ENCODE data around the gene IMMP2L.

The IMMP2L gene

DNA sequence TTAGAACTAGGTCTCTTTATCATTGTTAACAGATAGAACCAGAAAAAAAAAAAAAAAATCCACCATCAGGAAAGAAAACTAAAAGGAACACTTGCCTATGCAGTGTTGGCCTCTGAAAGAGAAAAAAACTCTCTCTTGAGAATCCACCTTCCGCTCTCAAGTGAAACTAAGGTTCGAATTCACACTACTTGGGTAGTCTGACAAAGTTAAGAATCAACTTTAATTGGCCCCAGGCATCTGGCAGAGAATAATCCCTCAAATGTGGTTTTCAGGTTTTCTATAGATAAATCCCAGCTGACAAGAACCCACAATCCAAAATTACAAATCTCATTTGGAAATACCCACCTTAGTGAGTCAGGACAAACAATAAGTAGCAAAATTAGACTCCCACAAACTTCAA is 671.1 kb downstream of the IMMP2L start:
- no peak for DNase-seq

DNA sequence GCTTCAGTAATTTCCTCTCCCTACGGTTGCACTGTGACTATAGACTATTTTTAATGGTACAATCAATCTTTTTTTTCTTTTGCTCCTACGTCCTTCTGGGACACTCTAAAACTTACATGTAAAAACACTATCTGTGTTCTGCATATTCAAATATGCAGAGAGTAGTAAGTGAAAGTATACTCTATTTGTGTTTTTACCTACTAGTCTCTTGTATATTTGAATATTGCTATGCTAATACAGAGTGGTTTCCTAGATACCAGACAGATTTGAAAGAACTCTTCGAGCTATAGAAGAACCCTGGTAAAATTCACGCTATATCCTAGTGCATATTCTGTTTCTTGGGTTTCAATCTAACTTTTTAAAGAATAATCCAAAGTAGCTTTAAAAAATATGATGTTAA is 672.2 kb downstream of the IMMP2L start:
- no peak for DNase-seq

DNA sequence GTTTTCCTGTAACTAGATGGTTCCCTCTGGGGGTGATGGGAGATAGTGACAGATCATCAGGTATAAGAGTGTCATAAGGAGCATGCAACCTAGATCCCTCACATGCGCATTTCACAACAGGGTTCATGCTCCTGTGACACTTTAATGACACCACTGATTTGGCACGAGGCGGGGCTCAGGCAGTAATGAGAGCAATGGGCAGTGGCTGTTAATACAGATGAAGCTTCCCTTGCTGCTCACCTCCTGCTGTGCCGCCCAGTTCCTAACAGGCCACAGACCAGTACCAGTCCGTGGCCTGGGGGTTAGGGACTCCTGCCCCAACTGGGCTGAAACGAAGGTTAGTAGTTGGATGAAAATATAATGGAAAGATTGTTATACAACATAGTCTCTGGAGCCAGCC is 673.0 kb downstream of the IMMP2L start:
- no peak for DNase-seq

DNA sequence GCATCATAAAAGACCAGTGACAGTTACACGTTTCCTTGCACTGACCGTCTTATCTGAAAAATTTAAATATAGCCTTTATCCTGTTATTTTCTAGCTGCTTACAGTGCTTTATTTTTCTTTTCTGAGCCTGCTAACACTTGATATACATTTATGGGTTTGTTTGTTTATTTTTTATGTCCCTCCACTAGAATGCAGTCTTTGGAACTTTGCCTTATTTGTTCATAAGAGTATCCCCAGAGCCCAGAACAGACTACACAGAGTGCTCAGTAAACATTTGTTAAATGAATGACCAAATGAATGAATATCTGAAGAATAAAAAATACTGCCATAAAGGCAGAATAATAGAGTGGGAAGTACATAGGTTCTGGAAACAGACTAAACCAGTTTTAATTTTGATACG is 673.7 kb downstream of the IMMP2L start:
- DNase-seq: no peak

DNA sequence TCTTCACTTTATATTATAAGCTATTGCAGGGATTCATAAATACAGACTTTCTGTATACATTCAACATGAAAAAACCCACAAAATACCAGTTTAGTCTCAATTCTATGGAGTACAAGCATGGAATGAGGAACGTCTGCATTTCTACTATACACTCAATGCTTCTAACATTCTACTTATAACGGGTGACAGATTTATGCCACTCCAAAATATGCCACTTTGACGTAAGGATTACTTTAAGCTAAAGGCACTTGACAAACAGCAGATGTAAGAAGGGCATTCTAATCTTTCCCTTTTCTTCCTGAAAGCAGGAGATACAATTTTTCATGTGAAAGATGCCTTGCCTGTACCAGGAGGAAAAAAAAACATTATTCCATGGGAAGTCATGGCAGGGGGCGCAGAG is 676.8 kb downstream of the IMMP2L start:
- DNase-seq: no peak

DNA sequence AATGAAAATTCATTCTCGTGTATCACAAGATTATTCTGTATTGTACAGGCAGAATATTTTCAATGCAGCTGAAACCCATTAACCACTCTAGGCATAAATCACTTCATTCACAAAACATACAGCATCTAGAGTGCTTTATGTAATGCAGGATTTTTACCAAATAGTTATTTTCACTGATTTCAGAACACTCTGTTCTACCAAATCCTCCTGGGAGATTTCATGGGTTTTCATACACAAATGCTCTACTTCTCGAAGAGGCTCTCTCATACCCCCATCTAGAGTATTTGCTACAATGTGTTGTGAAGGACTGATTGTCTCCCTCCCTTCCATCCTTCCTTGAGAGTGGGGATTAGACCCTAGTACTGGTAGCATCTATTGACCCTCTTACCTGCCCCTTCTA is 680.6 kb downstream of the IMMP2L start:
- no peak for DNase-seq

DNA sequence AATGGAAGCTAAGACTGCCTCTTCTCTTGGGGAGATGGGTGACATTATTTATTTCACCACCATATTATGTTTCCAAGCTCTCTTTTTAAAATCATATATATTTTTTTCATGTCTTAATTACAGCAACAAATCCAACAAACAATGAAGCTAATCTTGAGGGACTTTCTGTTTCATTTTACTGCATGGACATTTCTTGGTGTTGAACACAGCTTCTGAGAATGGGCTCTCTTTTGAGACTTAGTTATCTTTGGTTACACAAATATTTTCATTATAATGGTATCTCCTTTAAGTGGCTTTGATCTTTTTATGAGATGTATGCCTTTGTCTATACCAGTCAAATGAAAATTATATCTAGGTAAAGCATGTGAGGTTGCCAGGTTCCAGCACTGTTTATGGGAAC is 681.3 kb downstream of the IMMP2L start:
- DNase-seq: no peak

DNA sequence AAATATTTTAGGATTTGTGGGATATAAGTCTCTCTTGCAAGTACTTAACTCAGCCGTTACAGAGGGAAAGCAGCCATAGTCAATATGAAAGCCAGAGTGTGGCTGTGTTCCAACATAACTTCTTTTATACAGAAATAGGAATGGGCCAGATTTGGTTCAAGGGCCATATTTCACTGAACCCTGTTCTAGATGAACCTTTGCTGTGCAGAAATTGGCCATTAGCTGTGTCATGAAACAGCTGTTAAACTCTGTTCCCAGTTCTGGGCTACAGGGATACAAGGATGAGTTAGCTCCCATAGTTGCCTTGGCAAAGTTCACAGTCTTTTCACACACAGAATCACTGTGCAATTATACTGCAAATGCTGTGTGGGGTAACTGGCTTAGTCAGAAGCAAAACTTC is 685.3 kb downstream of the IMMP2L start:
- no peak for DNase-seq

DNA sequence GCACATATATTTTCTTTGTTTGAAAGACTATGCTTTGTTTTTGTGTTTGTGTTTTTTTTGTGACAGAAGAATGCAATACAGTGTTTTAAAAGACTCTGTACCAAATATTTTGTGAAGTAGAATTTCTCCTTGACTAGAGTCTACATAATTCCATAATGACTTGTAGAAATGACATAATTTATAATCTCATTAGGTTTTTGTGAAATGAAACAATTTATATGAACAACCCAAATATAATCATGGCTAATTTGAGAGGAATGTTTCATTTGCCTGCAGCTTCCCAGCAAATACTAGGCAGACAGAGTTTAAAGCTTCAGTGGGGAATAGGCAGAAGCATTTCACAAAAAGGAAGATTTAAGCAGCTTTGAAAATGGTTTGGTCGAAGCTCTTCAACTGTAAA is 686.9 kb downstream of the IMMP2L start:
- no peak for DNase-seq

DNA sequence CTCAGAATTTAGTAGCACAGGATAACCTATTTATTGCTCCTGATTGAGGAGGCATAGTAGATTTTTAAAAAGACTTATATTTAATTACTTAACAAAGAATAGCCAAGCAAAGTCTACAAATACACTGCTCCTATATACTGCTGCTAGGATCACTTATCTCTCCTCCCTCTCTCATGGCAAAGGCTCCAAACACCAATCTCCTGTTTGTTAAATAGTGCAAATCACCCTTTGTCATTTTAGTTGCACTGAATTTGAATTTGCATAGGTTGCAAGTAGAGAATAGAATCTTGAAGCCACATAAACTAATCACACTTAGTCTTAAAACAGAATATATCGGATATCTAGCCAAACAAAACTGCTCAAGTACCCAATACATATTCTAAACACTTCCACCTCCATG is 690.4 kb downstream of the IMMP2L start:
- DNase-seq: no peak

DNA sequence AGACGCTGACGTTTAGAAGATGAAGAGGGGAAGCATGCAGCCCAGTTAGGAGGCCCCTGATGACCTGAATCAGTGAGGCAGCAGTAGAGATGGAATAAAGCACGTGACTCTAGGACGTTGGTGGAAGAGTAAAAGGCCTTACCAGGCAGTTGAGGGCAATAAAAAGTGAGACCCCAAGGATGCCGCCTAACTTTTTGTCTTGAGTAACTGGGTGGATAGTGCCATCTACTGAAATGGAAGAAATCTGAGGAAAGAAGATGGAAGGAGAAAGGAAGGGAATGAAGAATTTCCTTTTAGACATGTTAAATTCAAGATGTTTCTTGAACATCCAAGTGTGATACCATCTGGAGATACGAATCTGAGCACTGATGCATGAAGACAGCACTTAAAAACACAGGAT is 691.4 kb downstream of the IMMP2L start:
- DNase-seq: no peak

DNA sequence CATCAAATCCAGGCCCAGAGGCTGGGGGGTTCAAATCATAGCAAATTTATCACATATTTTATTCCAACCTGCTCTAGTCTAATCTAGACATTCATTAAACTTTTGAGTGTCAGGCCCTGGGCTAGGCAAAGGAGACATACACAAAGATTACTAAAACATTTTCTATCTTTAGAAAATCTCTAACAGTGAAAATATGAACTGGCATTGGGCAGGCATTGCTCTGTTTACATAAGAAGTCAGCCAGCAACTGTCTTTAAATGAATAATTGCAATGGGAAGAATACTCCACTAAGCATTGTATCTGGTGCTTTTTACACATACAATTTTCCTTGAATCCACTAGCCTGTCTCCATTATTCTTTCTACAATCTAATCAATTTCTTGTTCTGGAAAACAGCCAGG is 693.8 kb downstream of the IMMP2L start:
- DNase-seq: no peak

DNA sequence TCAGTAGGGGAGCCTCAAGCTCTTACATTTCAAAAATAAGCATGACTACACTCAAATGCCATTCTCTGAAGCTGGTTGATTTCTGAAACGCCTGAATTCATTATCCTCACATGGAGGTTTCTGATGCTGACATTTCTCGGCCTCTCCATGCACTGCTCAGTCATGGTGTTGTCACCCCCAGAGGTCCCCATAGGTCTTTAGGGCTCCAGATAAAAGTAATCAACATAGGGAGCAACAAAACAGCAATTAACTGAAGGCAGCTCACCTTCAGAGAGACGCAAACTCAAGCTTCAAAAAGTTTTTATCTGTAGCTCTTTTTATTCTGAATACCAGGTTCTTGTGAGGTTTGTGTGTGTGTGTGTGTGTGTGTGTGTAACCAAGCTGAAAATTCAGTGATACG is 694.5 kb downstream of the IMMP2L start:
- no peak for DNase-seq

DNA sequence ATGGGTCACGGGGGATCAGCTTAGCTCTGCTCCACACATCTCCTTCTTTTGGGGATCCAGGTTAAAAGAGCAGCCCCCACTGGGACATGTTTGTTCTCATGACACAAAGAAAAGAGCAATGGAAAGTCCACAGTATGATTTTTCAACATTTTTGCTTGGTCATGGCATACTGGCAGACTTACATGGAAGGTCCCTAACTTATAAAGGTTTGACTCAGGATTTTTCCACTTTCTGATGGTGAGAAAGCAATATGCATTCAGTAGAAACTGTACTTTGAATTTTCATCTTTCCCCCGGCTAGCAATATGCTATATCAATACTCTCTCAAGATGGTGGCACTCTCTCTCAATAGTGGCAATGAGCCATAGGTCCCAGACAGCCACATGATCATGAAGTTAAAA is 699.0 kb downstream of the IMMP2L start:
- DNase-seq: no peak

DNA sequence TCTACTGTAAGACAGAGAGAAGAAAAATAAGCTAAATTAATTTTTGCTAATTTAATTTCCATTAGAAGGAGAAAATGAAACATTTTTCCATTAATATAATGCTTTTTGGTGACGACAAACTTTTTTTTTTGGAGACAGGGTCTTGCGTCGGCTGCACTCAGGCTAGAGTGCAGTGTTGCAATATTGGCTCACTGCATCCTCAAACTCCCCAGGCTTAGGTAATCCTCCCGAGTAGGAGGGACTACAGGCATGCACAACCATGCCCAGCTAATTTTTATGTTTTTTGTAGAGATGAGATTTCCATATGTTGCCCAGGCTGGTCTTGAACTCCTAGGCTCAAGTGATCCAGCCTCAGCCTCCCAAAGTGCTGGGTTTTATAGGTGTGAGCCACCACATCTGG is 701.1 kb downstream of the IMMP2L start:
- peak in 1 of 2 donors; percentile 5 for DNase-seq

DNA sequence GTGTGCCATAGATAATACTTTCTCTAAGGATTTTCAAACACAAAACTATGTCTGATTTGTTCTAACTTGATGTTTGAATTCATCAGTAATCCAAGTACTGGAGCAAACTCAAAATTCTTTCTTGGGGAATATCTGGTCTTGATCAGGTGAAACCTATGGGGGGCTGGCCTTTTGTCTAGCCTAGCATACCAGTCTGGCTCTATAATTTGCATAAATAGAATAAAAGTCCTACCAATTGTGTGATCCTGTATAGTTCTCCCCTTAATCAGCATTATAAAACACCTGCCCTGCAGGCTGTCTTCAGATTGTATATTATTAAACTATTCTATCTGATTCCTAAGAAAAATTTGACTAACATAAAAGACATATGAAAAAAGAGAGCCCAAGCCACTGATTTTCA is 705.2 kb downstream of the IMMP2L start:
- DNase-seq: no peak

DNA sequence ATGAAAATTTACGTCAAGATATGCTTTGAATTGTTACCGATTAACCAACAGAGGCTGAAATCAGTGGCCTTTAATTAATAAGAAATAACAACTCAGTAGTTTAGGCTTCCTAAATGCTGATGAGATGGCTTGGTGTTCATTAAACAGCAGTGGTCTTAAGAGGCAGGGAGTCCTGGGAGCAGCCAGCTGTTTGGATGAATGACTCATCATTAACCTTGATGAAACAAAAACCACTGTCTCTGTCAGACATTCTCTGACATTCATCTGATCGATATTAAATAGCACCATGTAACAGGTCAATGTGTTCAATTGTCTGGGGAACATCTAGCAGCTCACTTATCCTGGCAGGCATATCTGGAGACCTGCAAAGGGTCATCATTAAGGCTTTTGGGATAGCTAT is 705.6 kb downstream of the IMMP2L start:
- DNase-seq: no peak

DNA sequence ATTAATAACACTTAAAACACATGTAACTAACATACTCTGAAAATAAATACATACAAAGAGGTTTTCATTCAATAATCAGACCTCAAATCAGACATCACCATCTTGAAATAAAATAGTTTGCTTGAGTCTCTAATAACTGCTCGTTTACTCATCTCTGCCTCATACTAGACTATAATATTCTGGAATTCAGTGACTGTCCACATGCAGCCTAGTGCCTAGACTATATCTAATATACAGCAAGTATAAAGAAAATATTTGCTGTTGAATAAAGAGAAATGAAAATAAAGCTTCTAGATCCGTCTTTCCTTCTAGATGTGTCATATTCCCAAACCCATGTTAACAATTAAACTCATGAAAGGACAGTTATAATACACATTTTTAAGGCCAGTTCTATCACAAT is 707.6 kb downstream of the IMMP2L start:
- DNase-seq: no peak

DNA sequence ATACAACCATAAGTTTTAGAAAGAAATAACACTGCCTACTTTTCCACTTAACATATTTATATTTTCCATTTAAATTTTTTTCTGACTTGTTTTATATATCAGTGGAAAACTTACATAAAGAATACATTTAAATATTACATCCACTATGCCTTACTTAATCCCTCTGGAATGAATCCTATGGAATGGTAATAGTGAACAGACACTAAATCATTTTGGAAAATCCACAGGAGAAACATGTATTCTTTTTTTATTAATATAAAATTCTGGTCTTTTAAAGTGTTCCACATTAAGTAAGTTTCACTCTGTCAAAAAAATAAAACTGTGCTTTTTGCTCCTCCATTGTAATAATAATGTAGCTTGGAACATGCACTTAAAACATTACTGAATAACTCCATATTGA is 708.1 kb downstream of the IMMP2L start:
- DNase-seq: no peak

DNA sequence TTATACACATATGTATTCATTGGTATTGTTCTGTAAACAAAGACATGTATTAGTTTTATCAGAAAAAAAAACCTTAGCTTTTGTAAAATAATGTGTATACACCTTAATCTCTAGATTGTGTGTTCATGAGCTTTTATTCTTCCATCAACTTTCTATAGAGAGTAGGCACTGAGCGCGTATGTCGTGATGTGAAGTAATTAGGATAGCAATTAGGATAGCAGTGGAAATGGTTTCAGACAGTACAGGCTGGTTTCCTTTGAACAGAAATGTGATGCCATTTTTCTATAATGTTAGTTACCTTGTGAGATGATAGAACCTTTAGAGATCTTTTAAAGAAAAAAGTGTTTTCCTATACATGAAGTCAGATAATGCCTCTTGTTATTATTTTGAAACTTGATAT is 709.0 kb downstream of the IMMP2L start:
- DNase-seq: no peak

DNA sequence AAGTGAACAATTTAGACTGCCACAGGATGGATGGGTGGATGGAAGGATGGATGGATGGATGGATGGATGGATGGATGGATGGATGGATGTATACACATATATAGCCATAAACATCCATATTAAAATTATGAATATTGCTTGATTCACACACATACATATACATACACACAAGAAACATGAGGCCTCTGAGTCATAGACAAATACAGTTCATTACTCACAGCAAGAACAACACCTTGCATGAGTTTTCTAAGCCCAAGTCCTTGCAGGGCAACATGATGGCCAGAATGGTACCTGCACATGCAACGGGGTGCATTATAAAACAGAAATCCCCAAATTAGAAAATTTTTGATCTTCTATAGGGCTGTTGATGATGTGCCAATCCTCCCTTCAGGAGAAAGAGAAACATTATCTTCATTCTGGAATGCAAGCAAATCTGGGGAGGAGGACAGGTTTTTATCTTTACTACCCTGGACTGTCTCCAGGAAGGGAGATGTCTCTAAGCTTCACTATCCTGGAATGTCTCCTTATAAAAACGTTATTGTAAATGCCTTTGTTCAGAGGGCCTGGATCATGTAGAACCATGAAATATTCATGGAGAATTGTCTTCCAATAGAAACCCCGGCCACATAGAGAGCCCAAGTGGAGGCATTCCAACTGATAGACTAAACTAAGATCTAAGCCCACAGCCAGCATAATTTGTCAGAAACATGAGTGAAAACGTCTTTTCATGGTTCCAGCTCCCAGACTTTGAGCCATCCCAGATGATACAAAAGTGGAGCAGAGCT is 709.9 kb downstream of the IMMP2L start:
- no peak for DNase-seq

DNA sequence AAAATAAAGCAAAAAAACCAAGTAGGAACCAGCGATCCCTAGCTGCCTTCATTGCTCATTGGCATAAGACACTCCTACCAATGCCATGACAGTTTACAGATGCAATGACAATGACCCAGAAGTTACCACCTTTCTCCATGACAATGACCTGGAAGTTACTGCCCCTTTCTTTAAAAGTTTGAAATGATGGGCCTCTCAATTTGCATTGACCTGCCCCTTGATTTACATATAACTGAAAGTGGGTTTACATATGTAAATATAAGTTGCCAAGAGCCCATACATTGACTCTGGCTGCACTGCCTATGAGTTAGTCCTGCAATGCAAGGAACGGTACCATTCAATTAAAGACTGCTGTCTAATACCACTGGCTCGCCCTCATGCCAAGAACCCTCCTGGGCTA is 712.1 kb downstream of the IMMP2L start:
- DNase-seq: no peak

DNA sequence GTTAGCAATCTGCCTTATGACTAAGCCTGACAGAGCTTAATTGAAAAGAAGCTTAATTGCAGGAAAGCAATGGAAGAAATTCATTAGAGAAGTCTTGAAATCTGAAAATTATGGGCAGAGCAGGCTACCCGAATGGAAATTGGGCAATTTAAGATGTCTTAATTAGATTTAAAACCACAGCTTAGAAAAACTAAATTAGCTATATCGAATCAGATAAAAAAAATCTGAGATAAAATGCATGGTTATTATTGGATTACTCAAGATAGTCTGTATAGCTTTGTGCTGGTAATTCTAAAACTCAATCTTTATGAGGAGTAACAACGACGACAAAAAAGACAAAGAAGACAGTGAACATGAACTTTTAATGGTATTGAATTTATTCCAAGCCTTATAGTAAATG is 719.5 kb downstream of the IMMP2L start:
- no peak for DNase-seq

DNA sequence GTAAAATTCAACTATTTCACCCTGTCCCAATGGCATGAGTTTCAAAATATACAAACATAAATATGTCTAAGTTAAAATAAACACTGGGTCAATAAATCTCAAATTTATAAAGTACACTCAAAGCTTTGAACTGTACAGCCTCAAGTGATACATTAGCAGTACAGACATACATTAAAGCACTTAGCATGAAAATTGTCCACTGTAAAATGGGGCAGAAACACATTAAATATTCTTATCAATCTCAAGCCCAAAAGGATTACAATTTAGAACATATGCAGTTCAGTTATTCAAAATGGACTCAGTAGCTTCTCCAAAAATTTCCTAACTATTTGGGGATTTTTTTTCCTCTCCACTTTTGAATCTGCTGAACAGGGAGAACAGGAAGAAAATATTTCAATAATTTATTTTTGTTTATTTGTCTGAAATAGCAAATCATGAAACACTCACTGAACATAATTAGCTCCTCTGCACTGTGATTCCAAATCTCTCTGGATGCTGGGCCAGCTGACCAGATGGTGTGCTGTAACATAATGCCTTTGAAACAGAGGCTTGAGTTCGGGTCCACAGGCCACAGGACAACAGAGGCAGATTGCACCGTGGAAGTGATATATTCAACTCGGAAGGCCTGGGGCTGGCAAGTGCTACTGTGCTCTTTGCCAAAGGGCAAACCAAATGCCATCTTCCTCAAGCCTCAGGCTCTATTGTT is 720.3 kb downstream of the IMMP2L start:
- no peak for DNase-seq

DNA sequence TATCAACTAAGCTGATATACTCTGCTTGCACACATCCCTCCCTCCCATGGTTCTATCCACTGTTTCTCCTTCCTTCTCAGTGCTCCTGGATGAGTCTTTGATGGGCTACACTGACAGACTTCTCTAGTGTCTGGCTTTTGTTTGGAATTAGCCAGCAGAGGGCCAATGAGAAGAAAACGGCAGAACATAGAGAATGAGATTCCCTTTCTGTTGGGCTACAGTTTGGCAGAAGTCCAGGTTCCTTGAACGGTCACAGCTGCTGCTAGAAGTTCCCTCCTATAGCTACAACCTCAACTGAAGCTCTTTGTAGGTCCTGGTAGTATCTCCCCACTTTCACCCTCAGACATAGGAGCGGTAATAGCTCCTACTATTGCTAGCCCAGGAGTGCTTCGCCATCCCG is 722.4 kb downstream of the IMMP2L start:
- no peak for DNase-seq

Measured in inflammatory macrophage treated with lipopolysaccharide for 1 hour (primary cell).